Activated CD8-positive, alpha-beta memory T cell treated with anti-CD3 and anti-CD28 coated beads, Interleukin-2, amount 50 U/mL, for 4 hours (primary cell): ENCODE data around the gene REM2.
A peak's percentile ranks its signal among the peaks of the same experiment; 100 is the strongest.
"Not testable (repeated sequence)": the region's sequence is repeated elsewhere in the genome, so short reads cannot be mapped to it uniquely, and the experiment has no call there.

Source experiments
- DNase-seq: peaks from one replicate; pipeline ENCODE4 v3.0.0-alpha.2; 2020

Gene REM2

DNA sequence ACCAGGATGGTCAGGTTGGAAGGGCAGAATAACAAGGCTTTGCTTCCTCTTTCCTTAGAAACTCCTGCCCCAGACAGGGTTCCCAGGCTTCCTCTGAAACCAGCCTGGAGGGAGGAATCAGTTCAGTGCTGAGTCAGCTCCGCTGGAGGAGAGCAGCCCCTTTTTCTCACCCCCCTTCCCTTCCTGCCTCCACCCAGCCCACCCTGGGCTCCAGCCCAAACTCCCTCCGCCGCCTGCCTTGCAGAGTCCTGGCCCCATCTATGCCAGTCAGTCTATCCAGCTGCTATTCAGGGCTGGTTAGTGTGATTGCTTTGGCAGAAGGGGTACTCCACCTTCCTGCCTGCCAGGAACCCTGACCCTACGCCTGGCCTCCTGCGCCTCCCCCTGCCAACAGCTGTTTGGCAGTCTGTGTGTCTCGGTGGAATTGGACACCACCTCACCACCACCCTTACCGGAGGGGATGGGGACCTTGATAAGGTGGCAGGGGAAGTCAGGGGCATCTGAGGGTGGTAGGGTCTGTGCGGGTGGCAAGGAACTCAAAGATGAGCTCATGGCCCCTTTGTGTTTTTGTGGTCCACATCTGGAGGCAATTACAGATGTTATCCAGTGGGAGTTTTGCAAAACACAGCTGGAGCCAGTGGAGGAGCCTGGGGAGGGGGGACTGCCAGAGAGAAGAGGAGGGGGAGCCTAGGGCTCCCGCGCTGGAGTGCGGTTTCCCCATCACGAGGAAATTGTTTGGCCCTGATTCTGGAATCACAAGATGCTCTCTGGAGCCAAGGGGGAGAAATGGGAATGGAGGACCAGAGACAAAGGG, 34.5 kb upstream of the REM2 start:
- DNase-seq = no peak

DNA sequence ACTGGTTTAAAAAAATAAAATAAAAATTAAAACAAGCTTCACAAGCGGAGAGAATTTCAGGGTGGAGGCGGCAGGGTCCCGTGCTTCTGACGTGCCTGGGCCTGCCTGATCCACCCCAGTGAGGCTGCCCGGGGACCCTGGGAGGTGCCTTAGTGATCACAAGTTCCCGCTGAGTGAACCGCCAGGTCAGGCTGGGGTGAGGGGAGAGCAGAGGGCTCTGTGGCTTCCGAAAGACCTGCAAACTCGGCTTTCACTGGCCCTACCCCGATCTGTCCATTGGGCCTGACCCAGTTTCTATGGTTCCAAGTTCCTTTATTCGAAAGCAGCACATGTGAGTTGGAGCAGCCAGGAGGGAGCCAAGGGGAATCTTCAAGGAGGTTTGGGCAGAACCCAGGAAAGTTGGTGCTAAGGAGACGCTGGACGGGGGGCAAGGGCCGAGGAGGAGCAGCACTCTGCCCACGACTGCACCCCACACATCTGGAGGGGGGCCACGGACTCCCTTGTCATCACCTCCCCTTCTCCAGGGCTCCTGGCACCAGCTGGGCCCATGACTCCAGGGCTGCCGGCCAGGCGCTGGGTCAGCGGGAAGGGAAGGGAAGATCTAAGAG, 33.7 kb upstream of the REM2 start:
- no peak for DNase-seq

GRCh38 chr14:22850944-22851764, 31.9 kb upstream of the REM2 start:
- no peak for DNase-seq

GRCh38 chr14:22852178-22852577, 30.8 kb upstream of the REM2 start:
- not testable (repeated sequence) for DNase-seq

DNA sequence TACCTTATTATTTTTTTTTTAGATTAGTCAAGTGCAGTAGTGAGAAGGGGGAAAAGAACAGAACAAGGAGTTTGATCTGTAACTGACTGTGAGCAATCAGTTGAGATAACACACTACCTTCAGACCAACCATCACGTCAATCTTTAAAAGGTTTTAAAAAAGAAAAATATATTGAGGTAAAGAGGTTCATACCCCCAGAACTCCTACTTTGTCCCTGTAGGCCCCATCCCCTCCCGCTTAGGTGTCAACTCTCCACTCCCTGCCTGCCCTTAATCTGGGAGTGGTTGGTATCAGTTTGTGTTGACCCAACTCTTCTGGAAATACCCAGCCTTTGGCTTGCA, 30.5 kb upstream of the REM2 start:
- no peak for DNase-seq

DNA sequence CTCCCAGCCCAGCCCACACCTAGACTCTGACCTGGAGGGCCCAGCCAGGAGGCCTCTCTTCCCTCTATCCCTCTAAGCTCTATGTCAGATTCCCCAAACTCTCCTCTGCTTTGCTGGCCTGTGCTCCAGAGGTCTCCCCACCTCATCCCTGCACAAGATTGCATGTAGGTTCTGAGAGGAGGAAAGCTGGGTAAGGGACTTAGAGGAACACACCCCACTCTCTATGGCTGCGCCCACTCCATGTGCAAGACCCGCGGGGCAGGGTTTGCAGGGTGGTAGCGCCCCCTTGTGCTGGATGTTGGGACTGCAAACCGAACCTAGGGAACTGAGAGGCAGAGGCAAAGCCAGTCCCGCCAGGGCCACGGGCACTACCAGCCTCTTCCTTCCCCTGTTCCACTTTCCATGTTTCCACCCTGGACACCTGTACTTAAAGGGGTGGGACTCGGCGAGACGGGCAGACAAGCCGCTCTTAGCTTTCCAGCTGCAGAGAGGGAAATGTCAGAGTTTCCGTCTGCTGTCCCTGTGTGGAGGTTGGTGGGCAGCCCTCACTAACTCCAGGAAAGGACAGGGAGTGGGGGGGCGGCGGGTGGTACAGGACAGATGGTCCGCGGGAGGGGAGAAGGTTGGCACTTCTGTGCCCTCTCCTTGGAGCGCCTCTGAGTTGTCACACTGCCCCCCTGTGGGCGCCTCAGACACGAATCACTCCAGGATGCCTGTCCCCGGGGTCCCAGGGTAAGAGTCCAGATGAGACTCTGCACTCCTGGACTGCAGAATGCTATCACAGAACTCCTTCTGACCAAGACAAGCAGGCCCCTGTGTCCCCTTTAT, 29.9 kb upstream of the REM2 start:
- peak; percentile 93 for DNase-seq

DNA sequence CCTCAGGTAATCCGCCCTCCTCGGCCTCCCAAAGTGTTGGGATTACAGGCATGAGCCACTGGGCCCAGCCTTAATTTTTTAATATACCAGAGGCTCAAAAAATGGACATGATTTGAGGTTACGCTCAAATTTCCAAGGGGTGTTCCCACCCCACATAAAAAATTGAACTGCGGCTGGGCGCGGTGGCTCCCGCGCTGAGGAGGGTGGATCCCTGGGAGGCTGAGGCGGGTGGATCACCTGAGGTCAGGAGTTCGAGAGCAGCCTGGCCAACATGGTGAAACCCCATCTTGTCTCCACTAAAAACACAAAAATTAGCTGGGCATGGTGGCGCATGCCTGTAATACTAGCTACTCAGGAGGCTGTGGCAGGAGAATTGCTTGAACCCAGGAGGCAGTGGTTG, 28.7 kb upstream of the REM2 start:
- DNase-seq = not testable (repeated sequence)

DNA sequence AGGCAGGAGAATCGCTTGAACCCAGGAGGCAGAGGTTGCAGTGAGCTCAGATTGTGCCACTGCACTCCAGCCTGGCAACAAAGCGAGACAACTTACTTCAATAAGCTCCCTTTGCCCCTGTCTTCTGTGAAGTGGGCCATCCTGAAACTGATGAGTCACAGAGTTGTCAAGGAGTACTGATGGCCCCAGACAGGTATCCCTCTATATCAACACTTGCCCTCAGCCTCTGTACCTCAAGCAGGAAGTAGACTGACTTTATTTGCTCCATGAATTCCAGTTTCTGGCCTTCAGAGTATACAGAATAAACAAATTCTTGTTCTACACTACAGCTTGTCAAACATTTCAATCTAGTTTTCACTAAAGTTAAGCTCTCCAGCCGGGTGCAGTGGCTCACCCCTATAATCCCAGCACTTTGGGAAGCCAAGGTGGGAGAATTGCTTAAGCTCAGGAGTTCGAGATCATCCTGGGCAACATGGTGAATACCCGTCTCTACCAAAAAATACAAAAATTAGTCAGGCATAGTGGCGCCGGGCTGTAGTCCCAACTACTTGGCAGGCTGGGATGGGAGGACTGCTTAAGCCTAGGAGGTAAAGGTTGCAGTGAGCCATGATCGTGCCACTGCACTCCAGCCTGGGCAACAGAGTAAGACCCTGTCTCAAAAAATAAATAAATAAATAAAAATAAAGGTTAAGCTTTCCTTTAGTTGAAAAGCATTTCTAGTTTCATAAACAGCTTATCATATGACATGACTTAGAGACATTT, 27.9 kb upstream of the REM2 start:
- DNase-seq = no peak

DNA sequence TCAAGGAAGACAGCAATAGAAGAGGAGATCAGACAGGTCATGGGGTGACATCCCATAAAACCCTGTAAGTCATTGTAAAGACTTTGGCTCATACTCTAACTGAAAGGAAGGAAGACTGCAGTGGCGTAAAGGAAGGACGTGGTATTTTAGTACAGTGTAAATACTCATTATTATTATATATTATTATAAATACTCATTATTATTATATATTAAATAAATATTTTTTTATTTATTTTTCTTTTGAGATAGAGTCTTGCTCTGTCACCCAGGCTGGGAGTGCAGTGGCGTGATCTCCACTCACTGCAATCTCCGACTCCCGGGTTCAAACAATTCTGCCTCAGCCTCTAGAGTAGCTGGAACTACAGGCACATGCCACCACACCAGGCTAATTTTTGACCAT, 26.6 kb upstream of the REM2 start:
- DNase-seq = no peak

DNA sequence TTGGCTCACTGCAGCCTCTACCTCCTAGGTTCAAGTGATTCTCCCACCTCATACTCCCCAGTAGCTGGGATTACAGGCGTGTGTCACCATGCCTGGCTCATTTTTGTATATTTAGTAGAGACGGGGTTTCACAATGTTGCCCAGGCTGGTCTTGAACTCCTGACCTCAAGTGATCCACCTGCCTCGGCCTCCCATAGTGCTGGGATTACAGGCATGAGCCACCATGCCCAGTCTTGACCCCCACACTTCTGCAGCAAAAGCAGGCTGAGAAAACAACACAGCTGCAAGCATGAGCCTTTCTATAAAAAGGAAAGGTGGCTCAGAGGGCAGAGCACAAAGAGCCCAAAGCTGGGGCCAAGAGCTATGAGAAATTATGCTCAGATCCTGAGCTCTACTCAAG, 22.6 kb upstream of the REM2 start:
- DNase-seq = not testable (repeated sequence)

DNA sequence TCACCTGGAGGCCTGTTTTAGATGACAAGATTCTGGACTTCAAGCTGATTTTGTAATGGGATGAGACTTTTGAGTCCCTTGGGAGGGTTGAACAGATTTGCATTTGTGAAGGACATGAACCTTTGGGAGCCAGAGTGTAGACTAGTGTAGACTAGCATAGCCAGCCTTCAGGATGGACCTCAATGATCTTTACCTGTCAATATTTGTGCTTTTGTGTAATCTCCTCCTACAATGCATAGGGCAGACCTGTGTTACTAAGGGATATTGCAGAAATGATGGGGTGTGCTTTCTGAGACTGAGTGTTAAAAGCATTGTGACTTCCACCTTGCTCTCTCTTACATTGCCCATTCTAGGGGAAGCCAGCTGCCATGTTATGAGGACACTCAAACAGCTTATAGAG, 21.4 kb upstream of the REM2 start:
- DNase-seq = no peak

DNA sequence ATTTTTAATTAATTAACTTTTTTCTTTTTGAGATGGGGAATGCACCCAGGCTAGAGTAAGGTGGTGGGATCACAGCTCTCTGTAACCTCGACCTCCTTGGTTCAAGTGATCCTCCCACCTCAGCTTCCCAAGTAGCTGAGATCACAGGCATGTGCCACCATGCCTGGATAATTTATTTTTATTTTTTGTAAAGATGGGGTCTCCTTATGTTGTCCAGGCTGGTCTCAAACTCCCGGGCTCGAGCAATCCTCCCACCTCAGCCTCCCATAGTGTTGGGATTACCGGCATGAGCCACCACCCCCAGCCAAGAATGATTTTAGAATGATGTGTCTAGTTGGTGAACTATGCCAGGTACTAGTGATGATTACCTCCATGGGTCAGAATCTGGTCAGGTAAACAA, 18.0 kb upstream of the REM2 start:
- DNase-seq = no peak

DNA sequence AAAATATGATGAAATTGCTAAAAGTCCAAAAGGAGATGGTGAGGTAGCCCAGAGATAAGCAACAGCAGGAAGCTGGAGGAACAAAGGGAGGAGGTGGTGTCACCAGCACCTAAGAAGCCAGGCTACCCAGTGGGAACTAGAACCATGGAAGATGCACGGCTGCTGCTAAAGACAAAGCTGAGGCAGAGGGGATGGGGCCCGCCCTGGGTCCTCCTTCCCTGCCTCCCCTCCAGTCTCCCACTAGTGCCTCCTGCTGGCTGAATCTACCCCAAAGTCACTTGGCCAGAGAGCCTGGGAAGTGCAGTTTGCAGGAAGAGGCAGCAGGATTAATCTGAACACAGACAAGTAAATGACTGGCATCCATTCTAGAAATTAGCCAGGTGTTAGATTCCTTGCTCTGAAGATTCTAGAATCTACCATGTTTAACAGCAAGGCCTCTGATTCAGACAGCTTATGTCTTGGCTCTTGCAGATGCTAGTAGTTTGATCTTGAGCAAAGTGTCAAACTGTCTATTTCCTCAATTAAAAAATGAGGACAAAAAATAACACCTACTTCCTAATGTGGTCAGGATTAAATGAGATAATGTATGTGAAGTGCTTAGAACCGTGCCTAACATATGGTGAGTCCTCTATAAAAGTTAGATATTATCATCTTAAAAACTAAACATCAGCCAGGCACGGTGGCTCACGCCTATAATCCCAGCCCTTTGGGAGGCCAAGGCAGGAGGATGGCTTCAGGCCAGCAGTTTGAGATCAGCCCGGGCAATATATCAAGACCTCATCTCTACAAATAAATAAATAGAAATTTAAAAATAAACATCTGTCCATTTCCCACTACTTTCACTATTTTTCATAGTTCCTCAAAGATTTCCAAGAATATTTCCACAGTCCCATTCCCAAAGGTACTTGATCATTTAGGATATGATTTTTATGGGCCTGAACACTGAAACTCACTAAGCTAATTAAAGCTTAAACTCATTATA, 17.3 kb upstream of the REM2 start:
- no peak for DNase-seq

DNA sequence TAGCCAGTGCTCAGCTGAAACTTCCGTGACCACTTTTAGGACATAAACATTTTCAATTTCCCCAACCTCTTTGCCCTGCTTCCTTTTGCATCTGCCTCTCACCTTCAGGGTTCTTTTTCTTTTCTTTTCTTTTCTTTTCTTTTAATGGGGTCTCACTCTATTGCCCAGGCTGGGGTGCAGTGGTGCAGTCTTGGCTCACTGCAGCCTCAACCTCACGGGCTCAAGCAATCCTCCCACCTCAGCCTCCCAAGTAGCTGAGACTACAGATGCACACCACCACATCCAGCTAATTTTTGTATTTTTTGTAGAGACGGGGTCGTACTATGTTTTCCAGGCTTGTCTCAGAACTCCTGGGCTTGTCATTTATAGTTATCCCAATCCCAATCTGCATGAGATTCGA, 16.1 kb upstream of the REM2 start:
- DNase-seq = no peak

GRCh38 chr14:22870811-22871223, 12.2 kb upstream of the REM2 start:
- DNase-seq = no peak

DNA sequence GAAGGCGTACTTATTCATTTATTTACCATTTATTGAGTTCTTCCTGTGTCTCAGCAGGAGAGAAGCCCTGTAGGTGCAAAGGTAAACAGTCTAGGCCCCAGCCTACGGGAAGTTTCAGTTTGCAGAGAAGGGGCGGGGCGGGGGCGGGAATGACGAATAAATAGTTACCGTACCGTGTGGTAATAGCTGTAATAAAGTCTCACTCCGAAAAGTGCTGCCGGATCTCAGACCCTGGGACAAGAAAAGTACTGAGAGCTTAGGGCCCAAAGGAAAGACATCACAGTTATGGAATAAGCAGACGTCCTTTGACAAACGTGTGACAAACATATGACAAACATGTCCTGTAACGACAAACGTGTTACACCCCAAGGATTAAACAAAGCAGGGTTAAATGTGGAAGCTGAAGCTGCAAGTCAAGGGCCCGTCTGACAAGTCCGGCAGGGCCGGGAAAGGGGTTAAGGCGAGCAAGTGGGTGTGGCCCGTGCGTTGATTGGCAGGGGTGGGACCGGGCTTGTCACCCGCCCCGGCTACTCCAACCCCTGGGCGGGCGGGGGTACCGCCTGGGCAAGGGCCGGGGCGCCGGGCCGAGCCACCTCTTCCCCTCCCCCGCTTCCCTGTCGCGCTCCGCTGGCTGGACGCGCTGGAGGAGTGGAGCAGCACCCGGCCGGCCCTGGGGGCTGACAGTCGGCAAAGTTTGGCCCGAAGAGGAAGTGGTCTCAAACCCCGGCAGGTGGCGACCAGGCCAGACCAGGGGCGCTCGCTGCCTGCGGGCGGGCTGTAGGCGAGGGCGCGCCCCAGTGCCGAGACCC, 11.6 kb upstream of the REM2 start, which contains the start of gene LRP10:
TSS of gene LRP10 (plus strand) at position 517 of the 809 bp plus-strand sequence. CDS start 564 bp downstream, outside the sequence.
- DNase-seq = peak; percentile 72

DNA sequence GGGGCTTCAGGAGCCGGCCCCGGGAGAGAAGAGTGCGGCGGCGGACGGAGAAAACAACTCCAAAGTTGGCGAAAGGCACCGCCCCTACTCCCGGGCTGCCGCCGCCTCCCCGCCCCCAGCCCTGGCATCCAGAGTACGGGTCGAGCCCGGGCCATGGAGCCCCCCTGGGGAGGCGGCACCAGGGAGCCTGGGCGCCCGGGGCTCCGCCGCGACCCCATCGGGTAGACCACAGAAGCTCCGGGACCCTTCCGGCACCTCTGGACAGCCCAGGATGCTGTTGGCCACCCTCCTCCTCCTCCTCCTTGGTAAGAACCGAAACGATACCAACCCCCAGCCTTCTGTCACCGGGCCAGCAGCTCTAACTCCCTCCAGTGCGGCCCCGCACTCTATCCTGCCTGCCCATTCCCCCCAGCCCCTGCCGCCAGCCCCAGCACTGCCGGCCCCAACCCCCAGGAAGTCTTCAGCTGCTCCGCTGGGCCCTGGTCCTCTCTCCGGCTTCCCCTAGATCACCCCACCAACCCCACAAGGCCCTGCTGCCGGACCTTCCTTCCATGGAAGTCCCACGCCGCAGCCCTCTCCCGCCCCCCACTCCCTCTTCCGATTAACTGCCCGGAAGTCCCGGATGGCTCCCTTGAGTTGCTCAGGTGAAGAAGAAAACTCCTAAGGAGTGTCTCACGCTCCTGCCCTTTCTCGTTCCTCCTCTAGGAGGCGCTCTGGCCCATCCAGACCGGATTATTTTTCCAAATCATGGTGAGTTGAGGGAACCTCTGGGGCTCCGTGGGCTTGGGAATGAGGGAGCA, 10.8 kb upstream of the REM2 start:
- DNase-seq = peak; percentile 69

GRCh38 chr14:22872833-22873520, 10.0 kb upstream of the REM2 start:
- no peak for DNase-seq
